H9 (cell line): Measurements from ENCODE around the gene KIF13A. TPM values are rescaled to one million over a fixed set of nuclear protein-coding genes. Genes with fewer than 3 reads are reported as not detected.

Source experiments
- DNase-seq: peaks from one replicate; pipeline ENCODE4 v3.0.0-alpha.2; 2017
- H2AFZ ChIP-seq: one replicate; pipeline ENCODE4 v1.6.1; 2013; ENCODE audit warnings: mild to moderate bottlenecking, low read length, control low read depth, moderate library complexity
- H2AK5ac ChIP-seq: 2 replicates; pipeline ENCODE4 v1.6.1; 2013; ENCODE audit warnings: low read length, control low read depth, mixed read lengths; ENCODE audit not compliant: insufficient read length
- H2BK120ac ChIP-seq: one replicate; pipeline ENCODE4 v1.6.1; 2013; ENCODE audit warnings: low read depth, mild to moderate bottlenecking, low read length, control low read depth, inconsistent platforms; ENCODE audit not compliant: poor library complexity, severe bottlenecking
- H2BK12ac ChIP-seq: 2 replicates; pipeline ENCODE4 v1.6.1; 2013; ENCODE audit warnings: low read length, control low read depth, mixed read lengths, low read depth; ENCODE audit not compliant: insufficient read length
- H2BK15ac ChIP-seq: 2 replicates; pipeline ENCODE4 v1.6.1; 2013; ENCODE audit warnings: low read depth, low read length, control low read depth
- H2BK20ac ChIP-seq: one replicate; pipeline ENCODE4 v1.6.1; 2013; ENCODE audit warnings: low read depth, mild to moderate bottlenecking, low read length, control low read depth, inconsistent platforms; ENCODE audit not compliant: poor library complexity, severe bottlenecking
- H2BK5ac ChIP-seq: 2 replicates; pipeline ENCODE4 v1.6.1; 2013; ENCODE audit warnings: low read length, control low read depth, mixed read lengths; ENCODE audit not compliant: insufficient read length
- H3K14ac ChIP-seq: 2 replicates; pipeline ENCODE4 v1.6.1; 2013; ENCODE audit warnings: low read length, control low read depth; ENCODE audit not compliant: insufficient read depth
- H3K18ac ChIP-seq: 2 replicates; pipeline ENCODE4 v1.6.1; 2013; ENCODE audit warnings: low read depth, mild to moderate bottlenecking, mixed read lengths, low read length, control low read depth; ENCODE audit not compliant: insufficient read length
- H3K23ac ChIP-seq: 2 replicates; pipeline ENCODE4 v1.6.1; 2013; ENCODE audit warnings: low read length, control low read depth, mixed read lengths, low read depth; ENCODE audit not compliant: insufficient read length
- H3K23me2 ChIP-seq: 2 replicates; pipeline ENCODE4 v1.6.1; 2013; ENCODE audit warnings: low read depth, mild to moderate bottlenecking, mixed read lengths, low read length, control low read depth; ENCODE audit not compliant: insufficient read length, poor library complexity, severe bottlenecking
- H3K27ac ChIP-seq: 2 replicates; pipeline ENCODE4 v1.5.1; 2013; ENCODE audit warnings: low read length, control low read depth, mixed read lengths, low read depth; ENCODE audit not compliant: insufficient read length
- H3K27me3 ChIP-seq: 2 replicates; pipeline ENCODE4 v1.6.1; 2013; ENCODE audit warnings: low read length, control low read depth, inconsistent platforms; ENCODE audit not compliant: insufficient read depth
- H3K4ac ChIP-seq: 2 replicates; pipeline ENCODE4 v1.6.1; 2013; ENCODE audit warnings: low read depth, mild to moderate bottlenecking, control low read depth, inconsistent platforms, low read length, moderate library complexity
- H3K4me1 ChIP-seq: 2 replicates; pipeline ENCODE4 v1.6.1; 2013; ENCODE audit warnings: low read length, control low read depth, inconsistent platforms; ENCODE audit not compliant: insufficient read depth
- H3K4me2 ChIP-seq: 2 replicates; pipeline ENCODE4 v1.6.1; 2013; ENCODE audit warnings: low read length, control low read depth, mixed read lengths; ENCODE audit not compliant: insufficient read length, insufficient read depth
- H3K56ac ChIP-seq: 2 replicates; pipeline ENCODE4 v1.6.1; 2013; ENCODE audit warnings: low read depth, mild to moderate bottlenecking, mixed read lengths, low read length, control low read depth; ENCODE audit not compliant: insufficient read length
- H3K79me1 ChIP-seq: 2 replicates; pipeline ENCODE4 v1.6.1; 2013; ENCODE audit warnings: low read depth, mild to moderate bottlenecking, moderate library complexity, low read length, control low read depth, inconsistent platforms; ENCODE audit not compliant: insufficient read depth, poor library complexity, severe bottlenecking
- H3K79me2 ChIP-seq: 2 replicates; pipeline ENCODE4 v1.6.1; 2013; ENCODE audit warnings: low read length, control low read depth, inconsistent platforms; ENCODE audit not compliant: insufficient read depth
- H3K9ac ChIP-seq: 2 replicates; pipeline ENCODE4 v1.6.1; 2013; ENCODE audit warnings: low read length, control low read depth, mixed read lengths; ENCODE audit not compliant: insufficient read length; ENCODE audit errors: extremely low read depth
- H3K9me3 ChIP-seq: one replicate; pipeline ENCODE4 v1.6.1; 2013; ENCODE audit warnings: low read depth, low read length, inconsistent platforms; ENCODE audit not compliant: control insufficient read depth
- H3T11ph ChIP-seq: one replicate; pipeline ENCODE4 v1.6.1; 2013; ENCODE audit warnings: mild to moderate bottlenecking, low read length, control low read depth, inconsistent platforms
- H4K20me1 ChIP-seq: one replicate; pipeline ENCODE4 v1.6.1; 2013; ENCODE audit not compliant: control insufficient read depth, insufficient read length, insufficient read depth
- H4K5ac ChIP-seq: 2 replicates; pipeline ENCODE4 v1.6.1; 2013; ENCODE audit warnings: low read depth, mild to moderate bottlenecking, mixed read lengths, low read length, control low read depth; ENCODE audit not compliant: insufficient read length
- H4K8ac ChIP-seq: replicated peaks from 2 replicates; pipeline ENCODE4 v1.6.1; 2013; ENCODE audit warnings: low read length, control low read depth, mixed read lengths, low read depth; ENCODE audit not compliant: insufficient read length
- H4K91ac ChIP-seq: 2 replicates; pipeline ENCODE4 v1.6.1; 2013; ENCODE audit warnings: low read depth, mild to moderate bottlenecking, moderate library complexity, mixed read lengths, low read length, control low read depth; ENCODE audit not compliant: insufficient read length
- H3K27ac Mint-ChIP-seq, 3 experiments: 2 replicates in 2 of 3; 3 replicates in 1 of 3; pipeline ENCODE4 v1.8.0; 2020 to 2021; ENCODE audit warnings: mixed read lengths in 3 of 3, mild to moderate bottlenecking in 1 of 3, moderate library complexity in 1 of 3
- H3K27me3 Mint-ChIP-seq: 2 replicates; pipeline ENCODE4 v1.8.0; 2021; ENCODE audit warnings: low read depth, mild to moderate bottlenecking, moderate library complexity, mixed read lengths
- H3K36me3 Mint-ChIP-seq, 3 experiments: 2 replicates in 2 of 3; 3 replicates in 1 of 3; pipeline ENCODE4 v1.8.0; 2020 to 2021; ENCODE audit warnings: low read depth in 3 of 3, mixed read lengths in 3 of 3; ENCODE audit not compliant: insufficient read depth in 1 of 3
- H3K4me1 Mint-ChIP-seq, 2 experiments: 2 replicates each; pipeline ENCODE4 v1.8.0; 2020; ENCODE audit warnings: mixed read lengths in 2 of 2
- H3K4me3 Mint-ChIP-seq, 2 experiments: 2 replicates in 1 of 2; 3 replicates in 1 of 2; pipeline ENCODE4 v1.8.0; 2020 to 2021; ENCODE audit warnings: mild to moderate bottlenecking in 2 of 2, mixed read lengths in 2 of 2, moderate library complexity in 1 of 2
- H3K9me3 Mint-ChIP-seq, 2 experiments: 2 replicates in 1 of 2; 3 replicates in 1 of 2; pipeline ENCODE4 v1.8.0; 2020; ENCODE audit warnings: mild to moderate bottlenecking in 2 of 2, mixed read lengths in 2 of 2, moderate library complexity in 1 of 2
- WGBS: extraction: QIAGEN DNeasy Blood & Tissue Kit; methylation state at CpG from one replicate; pipeline ENCODE4 v1.1.7; 2013; ENCODE audit warnings: missing lambda C conversion rate, low lambda C conversion rate, mixed read lengths; ENCODE audit not compliant: insufficient read length; ENCODE audit errors: extremely low coverage; 5-methylcytosine and 5-hydroxymethylcytosine counted together
- total RNA-seq: library from RNA; stranded (reverse); gene quantifications from 2 replicates; pipeline ENCODE4 v1.2.1, GENCODE V29; 2021
- TF ChIP-seq, protein P1 (sequence below): fragments of 200-600 bp; sonication (generic); conservative IDR thresholded peaks from 3 replicates; pipeline ENCODE4 v1.8.0; 2021; ENCODE audit warnings: antibody characterized with exemption, mild to moderate bottlenecking

KIF13A gene
- total RNA-seq, 1 experiment from 2014 or later, result 38.2 TPM

- Histone ChIP-seq H4K91ac (no peak overlapping the region), H3T11ph (no peak overlapping the region), H3K27ac (no peak overlapping the region), H3K79me2 (peaks cover 4% of the 10 kb centered on the region; the same call in 1 of the 2 replicates), H2BK12ac (no peak overlapping the region), H2AK5ac (no peak overlapping the region), H3K4ac (no peak overlapping the region), H3K23me2 (no peaks in the 10 kb centered on the region), H2BK15ac (no peak overlapping the region), H3K9me3 (no peaks in the 10 kb centered on the region), H2BK20ac (no peak overlapping the region), H3K56ac (no peak overlapping the region), H4K8ac (no peak overlapping the region), H3K27me3 (no peaks in the 10 kb centered on the region), H3K4me1 (peaks cover 9% of the 10 kb centered on the region; the same call in 1 of the 2 replicates), H2BK120ac (no peak overlapping the region), H3K4me2 (no peak overlapping the region), H2AFZ (no peak overlapping the region), H3K79me1 (peaks cover 2% of the 10 kb centered on the region), H3K14ac (no peak overlapping the region), H3K18ac (no peak overlapping the region), H4K5ac (no peak overlapping the region), H2BK5ac (no peak overlapping the region), H4K20me1 (no peaks in the 10 kb centered on the region), H3K9ac (no peak overlapping the region), H3K23ac (no peak overlapping the region)
- TF ChIP-seq, protein P1, sequence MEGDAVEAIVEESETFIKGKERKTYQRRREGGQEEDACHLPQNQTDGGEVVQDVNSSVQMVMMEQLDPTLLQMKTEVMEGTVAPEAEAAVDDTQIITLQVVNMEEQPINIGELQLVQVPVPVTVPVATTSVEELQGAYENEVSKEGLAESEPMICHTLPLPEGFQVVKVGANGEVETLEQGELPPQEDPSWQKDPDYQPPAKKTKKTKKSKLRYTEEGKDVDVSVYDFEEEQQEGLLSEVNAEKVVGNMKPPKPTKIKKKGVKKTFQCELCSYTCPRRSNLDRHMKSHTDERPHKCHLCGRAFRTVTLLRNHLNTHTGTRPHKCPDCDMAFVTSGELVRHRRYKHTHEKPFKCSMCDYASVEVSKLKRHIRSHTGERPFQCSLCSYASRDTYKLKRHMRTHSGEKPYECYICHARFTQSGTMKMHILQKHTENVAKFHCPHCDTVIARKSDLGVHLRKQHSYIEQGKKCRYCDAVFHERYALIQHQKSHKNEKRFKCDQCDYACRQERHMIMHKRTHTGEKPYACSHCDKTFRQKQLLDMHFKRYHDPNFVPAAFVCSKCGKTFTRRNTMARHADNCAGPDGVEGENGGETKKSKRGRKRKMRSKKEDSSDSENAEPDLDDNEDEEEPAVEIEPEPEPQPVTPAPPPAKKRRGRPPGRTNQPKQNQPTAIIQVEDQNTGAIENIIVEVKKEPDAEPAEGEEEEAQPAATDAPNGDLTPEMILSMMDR, result no peak
- Mint-ChIP-seq H3K27ac (peak overlapping the region in 2 of 3 experiments; percentile 31 to 90; a peak in 6 of 7 replicates), H3K4me3 (no peak overlapping the region), H3K27me3 (no peaks in the 10 kb centered on the region), H3K9me3 (no peaks in the 10 kb centered on the region), H3K36me3 (no peaks in the 10 kb centered on the region; a peak in 1 of 7 replicates), H3K4me1 (peaks cover 37 to 40% of the 10 kb centered on the region in 2 experiments)
- no CpG with 5 or more reads among the region's 5 CpGs for WGBS
- DNase-seq, result no peak
These were observed 57.0 kb downstream of the KIF13A start for GRCh38 chr6:17930321-17930993.
